Progenitor cell of endocrine pancreas (in vitro differentiated cells): ENCODE data around the gene ZNF618. TPM values are rescaled to one million over a fixed set of nuclear protein-coding genes. Genes with fewer than 3 reads are reported as not detected.

Experiments
- DNase-seq: peaks from one replicate; pipeline ENCODE4 v3.0.0; 2021; ENCODE audit warnings: low spot score; ENCODE audit not compliant: unreplicated experiment
- H3K27ac Mint-ChIP-seq: 2 replicates; pipeline ENCODE4 v1.8.0; 2021; ENCODE audit warnings: mild to moderate bottlenecking, moderate library complexity, mixed read lengths
- H3K27me3 Mint-ChIP-seq: 2 replicates; pipeline ENCODE4 v1.8.0; 2021; ENCODE audit warnings: mixed read lengths
- H3K36me3 Mint-ChIP-seq: 2 replicates; pipeline ENCODE4 v1.8.0; 2022; ENCODE audit warnings: mixed read lengths; ENCODE audit not compliant: insufficient read depth
- H3K4me1 Mint-ChIP-seq: 2 replicates; pipeline ENCODE4 v1.8.0; 2021; ENCODE audit warnings: low read depth, mixed read lengths
- H3K4me3 Mint-ChIP-seq: 2 replicates; pipeline ENCODE4 v1.8.0; 2021; ENCODE audit warnings: low read depth, mild to moderate bottlenecking, moderate library complexity, mixed read lengths
- H3K9me3 Mint-ChIP-seq: 2 replicates; pipeline ENCODE4 v1.8.0; 2021; ENCODE audit warnings: low read depth, mixed read lengths
- total RNA-seq: library from RNA; stranded (reverse); gene quantifications from 2 replicates; pipeline ENCODE4 v1.2.1, GENCODE V29; 2021
- TF ChIP-seq, protein P1 (sequence below): fragments of 200-600 bp; sonication (generic); IDR thresholded peaks from one replicate; pipeline ENCODE4 v1.5.0; 2021; ENCODE audit warnings: antibody characterized with exemption, mild to moderate bottlenecking; ENCODE audit not compliant: unreplicated experiment

The ZNF618 gene
- total RNA-seq, 1 donor from 2014 or later = 85.8 TPM

- TF ChIP-seq, protein P1, sequence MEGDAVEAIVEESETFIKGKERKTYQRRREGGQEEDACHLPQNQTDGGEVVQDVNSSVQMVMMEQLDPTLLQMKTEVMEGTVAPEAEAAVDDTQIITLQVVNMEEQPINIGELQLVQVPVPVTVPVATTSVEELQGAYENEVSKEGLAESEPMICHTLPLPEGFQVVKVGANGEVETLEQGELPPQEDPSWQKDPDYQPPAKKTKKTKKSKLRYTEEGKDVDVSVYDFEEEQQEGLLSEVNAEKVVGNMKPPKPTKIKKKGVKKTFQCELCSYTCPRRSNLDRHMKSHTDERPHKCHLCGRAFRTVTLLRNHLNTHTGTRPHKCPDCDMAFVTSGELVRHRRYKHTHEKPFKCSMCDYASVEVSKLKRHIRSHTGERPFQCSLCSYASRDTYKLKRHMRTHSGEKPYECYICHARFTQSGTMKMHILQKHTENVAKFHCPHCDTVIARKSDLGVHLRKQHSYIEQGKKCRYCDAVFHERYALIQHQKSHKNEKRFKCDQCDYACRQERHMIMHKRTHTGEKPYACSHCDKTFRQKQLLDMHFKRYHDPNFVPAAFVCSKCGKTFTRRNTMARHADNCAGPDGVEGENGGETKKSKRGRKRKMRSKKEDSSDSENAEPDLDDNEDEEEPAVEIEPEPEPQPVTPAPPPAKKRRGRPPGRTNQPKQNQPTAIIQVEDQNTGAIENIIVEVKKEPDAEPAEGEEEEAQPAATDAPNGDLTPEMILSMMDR = no peak
- H3K4me3 Mint-ChIP-seq = no peak overlapping the region
- H3K9me3 Mint-ChIP-seq = no peaks in the 10 kb centered on the region
- DNase-seq = no peak
- no peaks in the 10 kb centered on the region for H3K27me3 Mint-ChIP-seq
- H3K27ac Mint-ChIP-seq = no peak overlapping the region
- H3K36me3 Mint-ChIP-seq = peaks cover 13% of the 10 kb centered on the region
- H3K4me1 Mint-ChIP-seq = peaks cover 8% of the 10 kb centered on the region
Measured at GRCh38 chr9:113992276-113992951, 116.3 kb downstream of the ZNF618 start.

DNA sequence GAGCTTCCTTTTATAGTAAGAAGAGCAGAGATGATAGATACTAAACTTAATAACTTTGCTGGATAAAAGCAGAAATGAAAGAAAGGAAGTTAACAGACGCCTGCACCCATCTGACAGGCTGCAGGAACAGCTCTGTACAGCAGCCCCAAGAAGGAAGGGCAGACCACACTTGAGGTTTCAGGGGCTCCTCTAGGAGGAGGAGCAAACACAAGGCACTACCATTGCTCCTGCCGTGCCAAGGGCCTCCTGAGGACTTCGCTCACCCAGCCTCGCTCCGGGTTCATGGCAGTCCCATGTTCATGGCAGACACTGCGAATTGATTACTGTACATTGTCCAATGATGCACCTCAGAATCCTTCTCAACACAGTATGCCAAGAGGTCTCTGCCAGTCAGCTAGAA, 116.9 kb downstream of the ZNF618 start:
- H3K36me3 Mint-ChIP-seq = peaks cover 13% of the 10 kb centered on the region
- H3K27ac Mint-ChIP-seq = no peak overlapping the region
- no peaks in the 10 kb centered on the region for H3K27me3 Mint-ChIP-seq
- no peaks in the 10 kb centered on the region for H3K9me3 Mint-ChIP-seq
- no peak overlapping the region for H3K4me3 Mint-ChIP-seq
- peaks cover 8% of the 10 kb centered on the region for H3K4me1 Mint-ChIP-seq
- DNase-seq = no peak
- TF ChIP-seq, protein P1 = no peak

- Mint-ChIP-seq H3K4me1 (peaks cover 8% of the 10 kb centered on the region), H3K36me3 (peaks cover 13% of the 10 kb centered on the region), H3K27me3 (no peaks in the 10 kb centered on the region), H3K9me3 (no peaks in the 10 kb centered on the region), H3K4me3 (no peak overlapping the region), H3K27ac (no peak overlapping the region)
- no peak for DNase-seq
- TF ChIP-seq, protein P1 = no peak
Measured at GRCh38 chr9:113993838-113994540, 117.9 kb downstream of the ZNF618 start.

- H3K4me3 Mint-ChIP-seq = no peak overlapping the region
- TF ChIP-seq, protein P1 = no peak
- H3K9me3 Mint-ChIP-seq = no peaks in the 10 kb centered on the region
- H3K27ac Mint-ChIP-seq = no peak overlapping the region
- no peaks in the 10 kb centered on the region for H3K27me3 Mint-ChIP-seq
- H3K4me1 Mint-ChIP-seq = no peaks in the 10 kb centered on the region
- peaks cover 5% of the 10 kb centered on the region for H3K36me3 Mint-ChIP-seq
- DNase-seq = no peak
Measured at GRCh38 chr9:113995401-113995800, 119.3 kb downstream of the ZNF618 start.

- Mint-ChIP-seq H3K4me1 (no peaks in the 10 kb centered on the region), H3K4me3 (no peak overlapping the region), H3K27ac (peak overlapping the region; percentile 58), H3K27me3 (no peaks in the 10 kb centered on the region), H3K9me3 (no peaks in the 10 kb centered on the region), H3K36me3 (peaks cover 7% of the 10 kb centered on the region)
- no peak for DNase-seq
- TF ChIP-seq, protein P1 = no peak
Measured at GRCh38 chr9:113995963-113996362, 119.9 kb downstream of the ZNF618 start.
